Liver (tissue), 9 donors: ENCODE results near the gene PCNT. TPM values are rescaled to one million over a fixed set of nuclear protein-coding genes. Genes with fewer than 3 reads are reported as not detected.

ENCODE experiments used
- DNase-seq: peaks from one replicate; pipeline ENCODE4 v3.0.0-alpha.2; 2017; ENCODE audit warnings: low spot score
- H3K27ac ChIP-seq, 2 donors: one replicate each; pipeline ENCODE4 v1.7.0; 2013; ENCODE audit warnings: inconsistent platforms in 2 of 2, low read length in 2 of 2, control low read depth in 1 of 2, low read depth in 1 of 2, mild to moderate bottlenecking in 1 of 2
- H3K27me3 ChIP-seq, 4 donors: one replicate each; pipeline versions ENCODE4 v1.6.1 to v1.7.0; 2013; ENCODE audit warnings: low read length in 3 of 4, inconsistent platforms in 1 of 4, mild to moderate bottlenecking in 1 of 4, moderate library complexity in 1 of 4; ENCODE audit not compliant: control insufficient read depth in 4 of 4, insufficient read depth in 4 of 4
- H3K36me3 ChIP-seq, 4 donors: one replicate each; pipeline versions ENCODE4 v1.6.1 to v1.7.0; 2013; ENCODE audit warnings: low read length in 3 of 4, mild to moderate bottlenecking in 3 of 4, low read depth in 1 of 4, moderate library complexity in 1 of 4; ENCODE audit not compliant: control insufficient read depth in 4 of 4, insufficient read depth in 3 of 4
- H3K4me1 ChIP-seq, 4 donors: one replicate each; pipeline versions ENCODE4 v1.6.1 to v1.7.0; 2013; ENCODE audit warnings: low read length in 3 of 4, mild to moderate bottlenecking in 3 of 4, moderate library complexity in 1 of 4; ENCODE audit not compliant: control insufficient read depth in 4 of 4, insufficient read depth in 4 of 4
- H3K4me3 ChIP-seq, 3 donors: one replicate each; pipeline versions ENCODE4 v1.6.1 to v1.7.0; 2013; ENCODE audit warnings: low read length in 3 of 3, control low read depth in 1 of 3, low read depth in 1 of 3, mild to moderate bottlenecking in 1 of 3
- H3K9ac ChIP-seq, 2 donors: one replicate each; pipeline ENCODE4 v1.7.0; 2013; ENCODE audit warnings: low read length in 2 of 2, mild to moderate bottlenecking in 2 of 2, moderate library complexity in 2 of 2, control low read depth in 1 of 2, low read depth in 1 of 2
- H3K9me3 ChIP-seq, 4 donors: one replicate each; pipeline versions ENCODE4 v1.6.1 to v1.7.0; 2013; ENCODE audit warnings: low read length in 3 of 4; ENCODE audit not compliant: control insufficient read depth in 4 of 4
- EGR1 ChIP-seq, 2 donors: IDR thresholded peaks; 2 replicates each; pipeline ENCODE4 v1.6.1; 2016 to 2018; ENCODE audit warnings: antibody characterized with exemption in 2 of 2, low read depth in 2 of 2
- FOXA1 ChIP-seq: IDR thresholded peaks from 2 replicates; pipeline ENCODE4 v1.6.1; 2016; ENCODE audit warnings: antibody characterized with exemption
- FOXA2 ChIP-seq: IDR thresholded peaks from 2 replicates; pipeline ENCODE4 v1.6.1; 2016; ENCODE audit warnings: antibody characterized with exemption
- GABPA ChIP-seq, 2 donors: IDR thresholded peaks in 1 of 2; conservative IDR thresholded peaks in 1 of 2; 2 replicates each; pipeline ENCODE4 v1.6.1; 2016; ENCODE audit warnings: antibody characterized with exemption in 2 of 2, mild to moderate bottlenecking in 1 of 2, moderate library complexity in 1 of 2
- HNF4A ChIP-seq, 2 donors: conservative IDR thresholded peaks; 2 replicates each; pipeline ENCODE4 v1.6.1; 2016; ENCODE audit warnings: antibody characterized with exemption in 2 of 2, mild to moderate bottlenecking in 2 of 2
- HNF4G ChIP-seq: IDR thresholded peaks from 2 replicates; pipeline ENCODE4 v1.6.1; 2016; ENCODE audit warnings: antibody characterized with exemption
- JUND ChIP-seq, 2 donors: IDR thresholded peaks; 2 replicates each; pipeline ENCODE4 v1.6.1; 2016; ENCODE audit warnings: antibody characterized with exemption in 2 of 2
- MAX ChIP-seq: IDR thresholded peaks from 2 replicates; pipeline ENCODE4 v1.6.1; 2016; ENCODE audit warnings: antibody characterized with exemption
- NR2F2 ChIP-seq: IDR thresholded peaks from 2 replicates; pipeline ENCODE4 v1.6.1; 2016; ENCODE audit warnings: antibody characterized with exemption
- RAD21 ChIP-seq, 2 donors: IDR thresholded peaks; 2 replicates each; pipeline ENCODE4 v1.6.1; 2016; ENCODE audit warnings: antibody characterized with exemption in 2 of 2, mild to moderate bottlenecking in 2 of 2
- REST ChIP-seq: IDR thresholded peaks from 2 replicates; pipeline ENCODE4 v1.6.1; 2016; ENCODE audit warnings: antibody characterized with exemption, mild to moderate bottlenecking
- RXRA ChIP-seq, 2 donors: IDR thresholded peaks; 2 replicates each; pipeline ENCODE4 v1.6.1; 2017 to 2018; ENCODE audit warnings: antibody characterized with exemption in 2 of 2, mild to moderate bottlenecking in 1 of 2
- SP1 ChIP-seq: IDR thresholded peaks from 2 replicates; pipeline ENCODE4 v1.6.1; 2018; ENCODE audit warnings: antibody characterized with exemption, mild to moderate bottlenecking
- TAF1 ChIP-seq: conservative IDR thresholded peaks from 2 replicates; pipeline ENCODE4 v1.6.1; 2016; ENCODE audit warnings: antibody characterized with exemption, mild to moderate bottlenecking
- YY1 ChIP-seq: IDR thresholded peaks from 2 replicates; pipeline ENCODE4 v1.6.1; 2016; ENCODE audit warnings: antibody characterized with exemption, mild to moderate bottlenecking
- WGBS: extraction: QIAGEN DNeasy Blood & Tissue Kit; methylation state at CpG from one replicate; pipeline ENCODE4 v1.1.7; 2013; 5-methylcytosine and 5-hydroxymethylcytosine counted together
- polyA plus RNA-seq, 2 donors: library from polyadenylated mRNA; stranded (reverse) in 1 of 2; unstranded in 1 of 2; fragments of 200-250 nt in 1 of 2; fragments of >200 nt in 1 of 2; fragmentation: Nextera tagmentation in 1 of 2; extraction: Ambion mirVana in 1 of 2; gene quantifications; one replicate each; pipeline versions ENCODE4 v1.2.1 to v1.2.3, GENCODE V29; 2013 to 2015
- total RNA-seq, 2 donors: library from RNA; depleted of rRNA; stranded (reverse); fragments of >200 nt; gene quantifications; one replicate each; pipeline ENCODE4 v1.2.3, GENCODE V29; 2014
- TF ChIP-seq, protein P1 (sequence below): fragments of 150-350 bp; IDR thresholded peaks from 2 replicates; pipeline ENCODE4 v1.5.1; 2017; ENCODE audit warnings: improper control_type of control experiment, low read depth, low read length; ENCODE audit not compliant: missing input control
- TF ChIP-seq, protein P2 (sequence below): IDR thresholded peaks from 2 replicates; pipeline ENCODE4 v1.6.1; 2016; ENCODE audit warnings: antibody characterized with exemption
- TF ChIP-seq, protein P3 (sequence below): IDR thresholded peaks from 2 replicates; pipeline ENCODE4 v1.6.1; 2016; ENCODE audit warnings: antibody characterized with exemption
- donor health status: healthy.
- donor health status: healthy.
- donor health status: healthy.
- donor health status: healthy.
- donor health status: healthy.

PCNT gene
- total and polyA plus RNA-seq, 4 donors = 6.7 to 36.8 (median 15.2) TPM

- H3K4me1 ChIP-seq = no peaks in the 10 kb centered on the region
- TF ChIP-seq, protein P1, sequence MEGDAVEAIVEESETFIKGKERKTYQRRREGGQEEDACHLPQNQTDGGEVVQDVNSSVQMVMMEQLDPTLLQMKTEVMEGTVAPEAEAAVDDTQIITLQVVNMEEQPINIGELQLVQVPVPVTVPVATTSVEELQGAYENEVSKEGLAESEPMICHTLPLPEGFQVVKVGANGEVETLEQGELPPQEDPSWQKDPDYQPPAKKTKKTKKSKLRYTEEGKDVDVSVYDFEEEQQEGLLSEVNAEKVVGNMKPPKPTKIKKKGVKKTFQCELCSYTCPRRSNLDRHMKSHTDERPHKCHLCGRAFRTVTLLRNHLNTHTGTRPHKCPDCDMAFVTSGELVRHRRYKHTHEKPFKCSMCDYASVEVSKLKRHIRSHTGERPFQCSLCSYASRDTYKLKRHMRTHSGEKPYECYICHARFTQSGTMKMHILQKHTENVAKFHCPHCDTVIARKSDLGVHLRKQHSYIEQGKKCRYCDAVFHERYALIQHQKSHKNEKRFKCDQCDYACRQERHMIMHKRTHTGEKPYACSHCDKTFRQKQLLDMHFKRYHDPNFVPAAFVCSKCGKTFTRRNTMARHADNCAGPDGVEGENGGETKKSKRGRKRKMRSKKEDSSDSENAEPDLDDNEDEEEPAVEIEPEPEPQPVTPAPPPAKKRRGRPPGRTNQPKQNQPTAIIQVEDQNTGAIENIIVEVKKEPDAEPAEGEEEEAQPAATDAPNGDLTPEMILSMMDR = no peak
- TF ChIP-seq MAX (no peak), SP1 (no peak), JUND (IDR thresholded peaks at IDR 0.05) (no peak), RXRA (IDR thresholded peaks at IDR 0.05) (no peak), EGR1 (IDR thresholded peaks at IDR 0.05; ENCODE audit: low read depth in 2 of 2) (no peak), RAD21 (IDR thresholded peaks at IDR 0.05) (no peak), YY1 (no peak), HNF4A (conservative IDR thresholded peaks at IDR 0.05) (no peak), NR2F2 (no peak), HNF4G (no peak), GABPA (IDR thresholded peaks at IDR 0.05 in 1 of 2, conservative IDR thresholded peaks at IDR 0.05 in 1 of 2) (no peak), FOXA1 (no peak), TAF1 (no peak)
- TF ChIP-seq, protein P2, sequence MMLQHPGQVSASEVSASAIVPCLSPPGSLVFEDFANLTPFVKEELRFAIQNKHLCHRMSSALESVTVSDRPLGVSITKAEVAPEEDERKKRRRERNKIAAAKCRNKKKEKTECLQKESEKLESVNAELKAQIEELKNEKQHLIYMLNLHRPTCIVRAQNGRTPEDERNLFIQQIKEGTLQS = no peak
- DNase-seq = no peak
- no peaks in the 10 kb centered on the region for H3K9me3 ChIP-seq
- H3K4me3 ChIP-seq = no peak overlapping the region
- 68% methylated on average over 4 of the region's 4 CpGs for whole genome bisulfite sequencing
- no peak overlapping the region for H3K27ac ChIP-seq
- no peaks in the 10 kb centered on the region for H3K27me3 ChIP-seq
- no peak overlapping the region for H3K9ac ChIP-seq
- peaks cover 0 to 4% (median 3%) of the 10 kb centered on the region in 4 donors for H3K36me3 ChIP-seq
Measured at GRCh38 chr21:46486481-46487126, 162.6 kb downstream of the PCNT start.

DNA sequence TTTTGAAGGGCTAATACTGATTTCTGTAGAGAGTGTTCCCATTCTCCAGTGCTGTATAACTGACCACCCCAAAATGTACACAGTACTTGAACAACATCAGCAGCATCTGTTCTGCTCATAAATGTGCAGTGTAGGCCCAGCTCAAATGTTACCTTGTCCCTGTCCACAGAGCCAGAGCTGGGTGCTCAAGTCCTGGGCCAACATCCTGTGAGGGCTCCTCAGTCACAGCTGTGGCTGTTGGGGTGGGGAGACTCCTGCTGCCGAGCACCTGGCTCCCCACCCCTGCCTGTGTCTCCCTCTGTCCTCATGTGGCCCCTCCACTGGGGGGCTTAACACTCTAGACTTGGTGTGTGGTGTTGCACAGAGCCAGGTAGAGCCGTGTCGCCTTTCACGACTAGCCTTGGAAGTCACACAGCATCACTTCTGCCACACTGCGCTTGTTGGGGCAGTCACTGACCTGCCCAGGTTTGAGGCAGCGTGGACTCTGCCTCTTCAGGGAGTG is 165.3 kb downstream of the PCNT start:
- 95% methylated on average over 6 of the region's 6 CpGs for WGBS
- Histone ChIP-seq H3K9me3 (no peaks in the 10 kb centered on the region), H3K27me3 (no peaks in the 10 kb centered on the region), H3K9ac (no peak overlapping the region), H3K4me1 (no peaks in the 10 kb centered on the region), H3K4me3 (no peak overlapping the region), H3K27ac (no peak overlapping the region), H3K36me3 (peaks cover 0 to 10% (median 6%) of the 10 kb centered on the region in 4 donors)
- DNase-seq = no peak
- TF ChIP-seq REST = no peak
- TF ChIP-seq, protein P2 = no peak
- no peak for TF ChIP-seq HNF4A (conservative IDR thresholded peaks at IDR 0.05)
- TF ChIP-seq NR2F2 = no peak
- no peak for TF ChIP-seq RXRA (IDR thresholded peaks at IDR 0.05)
- TF ChIP-seq FOXA1 = no peak
- TF ChIP-seq, protein P1 = no peak
- no peak for TF ChIP-seq MAX
- no peak for TF ChIP-seq FOXA2
- TF ChIP-seq EGR1 (IDR thresholded peaks at IDR 0.05; ENCODE audit: low read depth in 2 of 2) = no peak
- TF ChIP-seq SP1 = no peak
- TF ChIP-seq YY1 = no peak
- TF ChIP-seq, protein P3, sequence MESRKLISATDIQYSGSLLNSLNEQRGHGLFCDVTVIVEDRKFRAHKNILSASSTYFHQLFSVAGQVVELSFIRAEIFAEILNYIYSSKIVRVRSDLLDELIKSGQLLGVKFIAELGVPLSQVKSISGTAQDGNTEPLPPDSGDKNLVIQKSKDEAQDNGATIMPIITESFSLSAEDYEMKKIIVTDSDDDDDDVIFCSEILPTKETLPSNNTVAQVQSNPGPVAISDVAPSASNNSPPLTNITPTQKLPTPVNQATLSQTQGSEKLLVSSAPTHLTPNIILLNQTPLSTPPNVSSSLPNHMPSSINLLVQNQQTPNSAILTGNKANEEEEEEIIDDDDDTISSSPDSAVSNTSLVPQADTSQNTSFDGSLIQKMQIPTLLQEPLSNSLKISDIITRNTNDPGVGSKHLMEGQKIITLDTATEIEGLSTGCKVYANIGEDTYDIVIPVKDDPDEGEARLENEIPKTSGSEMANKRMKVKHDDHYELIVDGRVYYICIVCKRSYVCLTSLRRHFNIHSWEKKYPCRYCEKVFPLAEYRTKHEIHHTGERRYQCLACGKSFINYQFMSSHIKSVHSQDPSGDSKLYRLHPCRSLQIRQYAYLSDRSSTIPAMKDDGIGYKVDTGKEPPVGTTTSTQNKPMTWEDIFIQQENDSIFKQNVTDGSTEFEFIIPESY = no peak
- no peak for TF ChIP-seq GABPA (IDR thresholded peaks at IDR 0.05 in 1 of 2, conservative IDR thresholded peaks at IDR 0.05 in 1 of 2)
